NOMO-1 treated with DMSO at 0.1 percent for 48 hours (cell line): Measurements from ENCODE around the gene SLC38A11.

Experiments used
- DNase-seq: peaks from one replicate; lab custom pipeline; 2025; ENCODE audit not compliant: unreplicated experiment; lab: John Stamatoyannopoulos, UW

SLC38A11 gene

DNA sequence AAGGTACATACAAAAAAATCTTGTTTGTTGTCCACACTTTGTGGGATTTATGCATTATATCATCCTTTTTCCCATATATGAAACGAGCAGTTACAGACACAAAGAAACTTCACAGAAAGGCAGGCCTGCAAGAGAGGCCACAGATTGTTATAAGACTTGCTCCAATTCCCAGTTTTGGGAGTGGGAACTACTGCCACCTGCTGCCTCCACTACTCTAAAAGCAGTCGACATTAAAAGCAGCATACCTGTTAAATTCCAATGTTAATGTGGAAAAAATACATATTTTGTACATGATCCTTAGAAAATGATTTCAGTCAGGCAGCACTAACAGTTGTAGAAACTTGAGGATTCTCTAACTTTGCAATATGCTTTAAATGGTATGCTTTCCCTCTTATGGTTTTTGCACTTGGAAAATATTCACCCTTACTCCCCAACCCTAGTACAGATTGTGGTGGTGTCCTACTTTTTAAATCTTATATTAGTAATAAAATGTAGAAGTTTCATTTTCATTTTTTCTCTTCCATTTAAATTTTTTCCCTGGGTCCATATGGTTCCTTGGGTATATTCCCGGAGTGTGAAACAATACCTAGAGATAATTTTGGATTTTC lies 37.9 kb downstream of the SLC38A11 start:
- no peak for DNase-seq

DNA sequence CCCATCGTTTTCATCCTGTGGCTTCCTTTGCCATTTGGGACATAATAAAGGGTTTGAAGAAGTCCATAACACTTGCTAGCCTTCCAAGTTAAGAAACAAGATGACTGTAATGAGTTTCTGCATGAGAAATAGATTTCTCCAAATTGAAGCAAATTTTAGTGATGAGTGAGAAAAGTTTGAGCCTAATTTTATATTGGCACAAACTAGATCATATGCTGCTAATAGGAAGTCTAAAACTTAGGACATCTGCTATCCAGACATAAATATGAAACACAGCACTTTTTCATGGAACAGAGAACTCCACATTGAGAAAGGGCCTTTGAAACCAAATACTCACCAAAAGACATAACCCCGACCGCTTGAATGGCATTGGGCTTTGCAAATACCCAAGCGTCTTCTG lies 39.8 kb downstream of the SLC38A11 start:
- no peak for DNase-seq

DNA sequence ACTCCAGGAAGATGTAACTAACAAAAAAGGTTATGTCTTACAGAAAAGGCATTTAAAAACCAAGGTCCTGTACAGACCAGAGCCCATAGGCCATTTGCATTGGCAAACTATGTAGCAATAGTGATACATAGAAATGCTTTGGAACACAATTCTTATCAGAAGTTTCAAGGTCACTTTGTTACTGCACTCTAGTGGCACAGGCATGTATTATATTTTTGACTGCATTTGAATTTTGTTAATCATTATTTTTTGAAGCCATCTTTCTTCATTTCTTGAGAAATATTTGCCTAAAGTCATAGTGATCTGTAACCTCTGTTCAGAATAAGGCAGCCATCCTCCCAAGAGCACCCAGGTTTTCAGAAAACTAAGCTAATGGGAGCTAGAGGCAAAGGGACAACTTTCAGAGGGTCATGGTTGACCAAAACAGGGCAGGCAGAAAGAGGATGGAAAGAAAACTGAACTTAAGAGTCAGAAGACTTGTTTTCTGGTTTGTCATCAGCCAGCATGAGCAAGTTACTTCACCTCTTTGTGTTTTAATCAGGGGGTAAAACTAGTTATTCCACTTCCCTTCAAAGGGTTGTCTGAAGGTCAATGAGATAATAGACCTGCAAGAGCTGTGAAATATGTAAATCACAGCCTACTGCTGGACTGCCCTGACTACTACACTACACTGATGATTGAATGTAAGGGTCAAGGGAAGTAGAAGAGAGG lies 41.5 kb downstream of the SLC38A11 start:
- DNase-seq, result no peak

DNA sequence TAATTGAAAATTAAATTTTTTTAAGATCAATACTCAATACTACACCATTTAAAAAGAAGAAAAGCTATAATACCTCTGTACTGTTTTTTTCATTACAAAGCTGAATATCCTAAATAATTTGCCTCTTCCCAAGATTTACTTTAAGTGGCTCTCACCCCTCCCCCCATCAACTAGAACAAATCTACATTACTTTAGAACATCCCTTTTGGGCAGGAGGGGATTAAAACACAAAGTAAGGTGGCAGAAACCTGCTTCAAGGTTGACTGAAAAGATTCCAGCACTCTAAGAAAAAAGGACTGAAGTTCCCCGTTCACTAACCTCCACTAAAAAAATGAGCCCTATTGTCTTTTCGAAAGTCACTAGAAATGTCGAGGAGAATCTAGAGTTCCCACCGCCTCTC lies 42.3 kb downstream of the SLC38A11 start:
- DNase-seq, result no peak

DNA sequence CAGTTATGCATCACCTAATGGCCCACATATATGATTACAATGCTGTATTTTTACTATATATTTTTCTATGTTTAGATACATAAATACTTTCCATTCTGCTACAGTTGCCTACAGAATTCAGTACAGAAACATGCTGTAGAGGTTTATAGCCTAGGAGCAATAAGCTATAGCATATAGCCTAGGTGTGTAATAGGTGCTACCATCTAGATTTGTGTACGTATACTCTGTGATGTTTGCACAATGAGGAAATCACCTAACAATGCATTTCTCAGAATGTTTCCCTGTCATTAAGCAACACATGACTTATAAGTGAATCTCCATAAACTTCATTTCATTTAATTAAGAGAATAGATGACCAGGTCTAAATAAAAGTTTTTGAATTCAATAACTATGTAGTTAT lies 43.5 kb downstream of the SLC38A11 start:
- DNase-seq, result no peak

DNA sequence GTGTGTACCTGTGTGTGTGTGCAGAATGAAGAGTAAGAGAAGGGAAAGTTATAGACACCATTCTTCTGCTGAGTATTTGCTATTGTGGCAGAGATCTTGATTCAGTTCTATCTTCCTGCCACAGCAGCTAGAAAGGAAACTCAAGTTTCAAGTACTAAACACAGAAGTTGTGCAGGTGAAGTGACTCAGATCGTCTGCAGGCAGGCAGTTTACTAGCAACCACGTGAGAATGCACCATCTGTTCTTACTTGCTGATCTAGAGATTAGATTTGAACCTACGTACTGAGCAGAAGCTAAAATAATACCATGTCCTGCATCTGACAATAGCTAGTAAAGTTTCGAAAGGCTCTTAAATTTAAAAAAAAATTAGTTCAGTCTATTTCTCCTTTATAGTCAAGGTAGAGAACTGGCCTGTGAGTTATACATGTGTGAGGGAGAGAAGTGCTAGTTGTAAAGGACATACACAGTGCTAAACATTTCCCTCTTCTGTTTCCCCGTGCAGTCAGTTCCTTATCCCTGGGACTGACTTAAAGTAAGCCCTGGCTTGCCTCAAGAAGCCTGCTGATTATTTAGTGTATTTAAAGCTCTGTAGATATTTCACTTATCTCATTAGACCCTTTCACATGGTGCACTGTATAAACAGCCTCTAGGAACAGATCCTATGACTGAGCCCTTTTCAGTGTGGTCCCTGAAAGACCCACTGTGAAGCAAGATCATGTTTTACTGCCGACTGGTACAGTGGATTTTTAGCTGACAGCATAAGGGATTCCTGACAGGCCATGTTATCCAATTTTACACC lies 45.0 kb downstream of the SLC38A11 start:
- no peak for DNase-seq

DNA sequence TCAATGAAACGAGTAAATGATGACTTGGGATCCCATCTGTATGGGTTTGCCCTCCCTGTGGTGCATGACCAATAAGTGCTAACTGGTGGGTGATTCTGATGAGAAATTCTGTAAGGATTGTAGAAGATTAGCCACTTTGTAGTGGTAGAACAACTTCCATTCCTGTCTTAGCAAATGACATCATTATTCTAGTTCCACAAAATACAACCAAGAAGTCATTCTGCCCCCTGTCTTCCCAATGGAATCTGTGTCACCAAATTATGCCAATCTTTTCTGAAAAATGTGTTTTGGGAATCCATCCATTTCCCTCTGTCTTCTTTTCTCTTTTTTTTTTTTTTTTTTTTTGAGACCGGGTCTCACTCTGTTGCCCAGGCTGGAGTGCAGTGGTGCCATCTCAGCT lies 48.4 kb downstream of the SLC38A11 start:
- DNase-seq, result no peak

DNA sequence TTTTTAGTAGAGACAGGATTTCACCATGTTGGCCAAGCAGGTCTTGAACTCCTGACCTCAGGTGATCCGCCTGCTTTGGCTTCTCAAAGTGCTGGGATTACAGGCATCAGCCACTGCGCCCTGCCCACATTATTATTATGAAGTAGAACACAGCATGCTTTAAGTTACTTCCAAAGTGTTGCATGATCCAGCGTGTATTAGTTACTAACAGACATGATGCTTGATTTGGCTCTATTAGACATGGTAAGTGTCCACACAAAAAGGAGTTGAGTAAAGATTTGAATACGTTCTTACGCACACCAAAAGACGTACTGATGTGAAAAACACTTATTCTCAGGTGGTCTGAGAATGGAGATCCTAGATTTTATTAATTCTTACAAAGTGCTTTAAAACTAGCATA lies 50.0 kb downstream of the SLC38A11 start:
- DNase-seq, result no peak

DNA sequence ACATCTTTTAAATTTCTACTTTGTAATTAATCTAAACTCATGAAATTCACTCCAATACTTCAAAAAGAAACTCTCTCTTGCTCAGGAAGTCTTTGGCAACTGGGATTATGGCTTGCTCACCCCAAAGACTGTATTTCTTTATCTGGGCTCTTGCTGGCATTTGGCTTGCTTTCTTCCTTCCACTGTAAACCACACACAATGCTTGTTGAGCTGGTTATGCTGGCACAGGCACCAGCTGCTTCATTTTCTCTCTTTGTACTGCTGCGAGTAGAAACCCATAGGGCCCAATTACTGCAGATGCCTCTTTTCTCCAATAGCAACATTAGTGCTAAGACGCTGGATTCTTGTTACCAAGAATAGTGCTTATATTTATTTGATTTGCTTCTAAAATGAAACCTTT lies 51.4 kb downstream of the SLC38A11 start:
- no peak for DNase-seq

DNA sequence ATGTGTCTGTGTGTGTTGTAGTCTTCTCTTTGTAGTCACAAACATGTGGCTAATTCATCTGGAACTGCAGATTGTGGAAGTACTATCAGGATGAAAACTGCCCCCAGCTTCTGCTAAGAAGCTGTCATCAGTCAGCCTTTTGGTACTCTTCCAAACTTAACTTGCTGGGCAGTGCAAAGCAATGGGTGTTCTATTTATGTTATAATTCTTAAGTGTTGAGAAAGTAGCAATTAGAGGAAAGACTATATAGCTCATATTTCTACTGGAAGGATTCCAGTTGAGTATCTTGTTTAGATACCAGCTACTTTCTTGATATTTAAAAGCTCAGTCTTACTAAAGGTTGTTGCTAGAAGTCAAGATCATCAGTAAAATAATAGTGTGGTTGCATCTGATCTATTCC lies 52.1 kb downstream of the SLC38A11 start:
- DNase-seq, result no peak

DNA sequence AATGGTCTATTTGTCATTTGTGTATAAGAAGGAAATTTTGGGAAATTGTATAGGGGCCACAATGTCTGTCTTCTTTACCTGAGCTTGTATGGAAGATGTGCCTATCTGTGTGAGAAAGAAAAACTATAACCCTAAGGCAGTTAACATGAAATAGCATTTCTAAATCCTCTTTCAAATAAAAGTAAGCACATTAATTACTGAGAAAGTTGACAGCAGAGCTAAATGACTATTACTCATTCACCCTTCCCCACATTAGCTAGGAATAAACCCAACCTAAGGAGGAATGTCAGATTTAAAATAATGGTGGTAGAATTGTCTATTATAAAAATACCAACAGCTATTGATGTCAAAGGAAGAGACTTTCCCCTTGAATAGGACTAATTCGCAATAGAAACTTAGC lies 56.2 kb downstream of the SLC38A11 start:
- no peak for DNase-seq

DNA sequence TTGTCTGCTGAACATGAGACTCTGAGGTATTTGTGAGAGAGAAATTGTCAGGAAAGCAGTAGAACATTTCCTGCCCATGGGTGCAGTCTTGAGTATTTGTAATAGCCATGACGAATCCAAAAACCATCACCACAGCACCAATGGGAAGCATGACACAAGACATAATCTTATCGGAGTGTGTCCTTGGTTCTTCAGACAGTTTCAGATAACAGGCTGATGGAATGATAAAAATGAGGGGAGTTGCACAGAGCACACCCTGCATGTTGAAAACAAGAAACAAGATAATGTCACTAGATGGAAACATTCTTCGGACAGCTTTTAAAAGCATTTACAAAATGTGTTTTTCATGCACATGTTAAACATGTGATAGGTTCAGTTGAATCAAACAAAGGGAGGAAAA lies 56.9 kb downstream of the SLC38A11 start:
- DNase-seq, result no peak

DNA sequence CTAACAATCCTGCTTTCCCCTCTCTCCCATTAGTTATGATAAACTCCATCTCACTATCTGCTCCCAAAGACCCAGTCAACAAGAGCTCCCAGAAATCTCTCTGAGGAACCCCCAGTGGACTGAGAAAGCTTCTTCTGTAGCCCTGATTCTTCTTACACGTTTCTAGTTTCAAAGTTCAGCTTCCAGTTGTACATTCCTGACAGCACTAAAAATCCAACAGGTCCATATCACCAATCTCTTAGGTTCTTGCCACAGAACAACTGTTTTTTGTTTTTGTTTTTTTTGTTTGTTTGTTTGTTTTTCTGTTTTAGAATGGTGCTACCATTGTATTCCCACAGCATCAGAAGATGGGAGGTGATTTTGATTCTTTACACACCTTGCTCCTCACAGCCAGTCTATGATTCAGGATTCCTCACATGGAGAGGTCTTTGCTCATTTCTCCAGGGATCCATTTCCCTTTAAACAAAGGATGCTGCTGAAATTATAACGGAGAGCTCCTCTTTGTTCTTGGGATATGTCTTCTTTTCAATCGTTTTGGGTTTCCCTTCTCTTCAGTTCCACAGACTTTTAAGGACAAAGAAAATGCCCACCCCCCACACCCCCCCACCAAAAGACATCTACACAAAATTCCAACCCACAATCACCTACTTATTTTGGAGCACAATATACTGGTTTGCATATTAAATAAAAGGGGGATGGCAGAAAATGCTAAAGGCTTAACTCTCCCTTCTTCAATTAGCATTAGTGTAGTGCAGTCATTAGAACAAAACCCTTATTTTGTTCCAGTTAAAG lies 57.7 kb downstream of the SLC38A11 start:
- no peak for DNase-seq

DNA sequence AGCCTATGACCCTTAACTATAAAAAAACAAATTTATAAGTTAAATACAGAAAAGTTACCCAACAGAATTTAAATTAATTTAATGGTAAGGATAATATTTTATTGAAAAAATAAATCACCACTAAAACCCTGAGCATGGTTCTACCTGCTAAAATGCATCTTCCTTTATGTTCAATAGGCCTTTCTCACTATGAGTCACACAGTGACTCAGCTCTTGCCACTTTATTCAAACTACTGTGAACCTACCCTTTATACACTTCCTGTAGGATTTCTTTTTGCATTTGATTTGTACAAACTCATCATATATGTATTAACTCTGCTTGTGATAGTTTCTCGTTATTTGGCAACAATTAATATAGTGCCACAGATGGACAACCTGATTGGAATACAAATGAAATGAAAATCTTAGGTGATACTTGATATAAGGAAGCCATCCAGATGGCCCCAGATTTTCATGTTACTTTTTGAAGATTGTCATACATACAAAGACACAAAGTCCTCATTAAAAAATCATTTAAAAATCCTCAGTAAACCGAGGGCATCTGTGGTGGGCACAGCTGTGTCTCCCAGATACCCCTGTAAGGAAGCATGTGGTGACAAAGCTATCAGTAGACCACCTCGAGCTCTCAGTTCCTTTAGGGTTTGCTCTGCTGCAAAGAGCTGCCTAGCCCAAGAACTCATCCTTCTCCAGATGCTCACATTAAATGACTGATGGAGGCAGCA lies 58.5 kb downstream of the SLC38A11 start:
- peak; percentile 48 for DNase-seq

DNA sequence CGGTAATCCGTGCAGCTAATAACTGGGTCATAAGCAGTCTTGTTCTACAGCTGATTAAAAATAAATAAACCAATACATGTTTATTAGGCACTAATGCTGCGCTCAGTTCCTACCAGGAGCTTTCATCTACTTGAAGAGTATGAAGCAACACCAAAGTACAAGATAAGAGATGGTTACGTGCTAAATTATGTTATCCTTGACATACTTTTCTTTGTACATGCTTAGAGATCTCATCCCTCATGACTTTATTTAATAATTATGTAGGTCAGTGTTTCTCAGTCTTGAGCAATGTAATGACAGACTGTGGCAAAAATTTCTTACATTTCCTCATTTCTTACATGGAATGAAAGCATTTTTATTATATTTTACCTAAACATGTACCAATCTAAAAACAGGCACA lies 59.1 kb downstream of the SLC38A11 start:
- DNase-seq, result no peak

DNA sequence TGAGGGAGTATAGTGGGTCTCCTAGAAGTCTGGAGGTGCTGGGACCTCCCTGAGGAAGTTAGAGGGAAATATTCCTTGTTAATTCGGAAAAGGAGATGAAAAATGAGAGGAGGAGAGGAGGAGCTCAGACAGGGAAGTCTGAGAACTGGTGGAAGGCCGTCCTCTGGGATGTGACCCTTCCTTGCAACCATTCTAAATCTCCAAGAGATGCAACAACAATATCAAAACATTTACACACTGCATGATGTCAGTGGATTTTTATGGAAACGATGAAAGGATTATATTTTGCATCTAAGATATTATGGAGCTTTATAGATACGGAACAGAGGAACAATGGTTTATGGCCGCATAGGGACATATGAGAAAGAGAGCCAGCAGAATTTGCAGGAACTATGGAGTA lies 63.9 kb downstream of the SLC38A11 start:
- DNase-seq, result no peak

DNA sequence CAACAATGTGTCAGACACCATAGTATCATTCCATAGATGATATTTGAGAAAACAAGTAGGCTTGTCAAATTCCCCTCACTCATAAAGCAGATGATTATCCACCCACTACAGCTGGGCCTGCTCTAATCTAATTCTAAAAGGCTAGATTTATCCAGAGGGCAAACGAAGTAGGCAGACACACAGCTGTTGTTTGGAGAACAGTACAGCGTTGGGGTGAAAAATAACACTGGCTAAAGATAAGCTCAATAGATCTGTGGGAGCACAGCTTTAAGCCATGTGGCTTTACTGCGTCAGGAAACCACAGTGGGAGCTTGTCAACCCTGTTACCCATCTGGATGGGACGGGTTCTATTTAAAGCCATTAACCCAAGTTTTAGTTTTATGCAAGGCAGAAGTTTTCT lies 64.8 kb downstream of the SLC38A11 start:
- no peak for DNase-seq

DNA sequence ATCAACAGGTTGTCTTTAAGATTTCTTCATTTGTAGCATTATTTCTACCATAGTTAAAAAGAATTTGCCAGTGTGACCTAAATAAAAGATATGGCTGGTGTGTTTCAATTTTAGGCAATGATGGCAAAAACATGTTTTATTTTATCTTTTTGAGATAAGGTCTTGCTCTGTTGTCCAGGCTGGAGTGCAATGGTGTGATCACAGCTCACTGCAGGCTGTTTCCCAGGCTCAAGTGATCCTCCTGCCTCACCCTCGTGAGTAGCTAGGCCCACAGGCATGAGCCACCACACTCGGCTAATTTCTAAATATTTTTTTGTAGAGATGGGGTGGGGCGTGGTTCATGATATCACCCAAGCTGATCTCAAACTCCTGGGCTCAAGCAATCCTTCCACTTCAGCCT lies 66.7 kb downstream of the SLC38A11 start:
- DNase-seq, result no peak

DNA sequence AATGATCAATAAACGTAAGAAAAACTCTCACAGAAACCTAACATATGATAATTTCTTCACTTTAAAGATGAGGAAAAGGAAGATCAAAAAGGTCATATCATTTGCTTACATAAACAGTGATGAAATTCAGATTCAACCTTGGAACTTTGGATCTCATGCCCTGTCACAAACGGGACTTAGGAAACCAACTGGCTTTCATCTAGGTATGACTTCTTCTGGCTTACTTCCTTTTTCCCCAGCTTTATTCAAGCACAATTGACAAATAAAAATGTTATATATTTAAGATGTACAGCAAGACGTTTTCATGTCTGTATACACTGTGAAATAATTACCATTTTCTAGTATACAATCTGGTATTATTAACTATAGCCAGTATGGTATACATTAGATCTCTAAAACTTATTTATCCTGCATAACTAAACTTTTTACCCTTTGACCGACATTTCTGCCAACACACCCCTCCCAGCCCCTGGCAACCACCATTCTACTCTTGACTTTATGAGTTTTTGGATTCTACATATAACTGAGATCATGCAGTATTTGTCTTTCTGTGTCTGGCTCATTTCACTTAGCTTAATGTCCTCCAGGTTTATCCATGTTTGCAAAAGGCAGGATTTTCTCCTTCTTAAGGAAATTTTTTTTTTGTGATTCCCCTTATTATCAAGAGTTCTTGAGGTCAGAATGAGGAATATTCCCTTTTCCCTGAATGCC lies 67.7 kb downstream of the SLC38A11 start:
- DNase-seq, result no peak

DNA sequence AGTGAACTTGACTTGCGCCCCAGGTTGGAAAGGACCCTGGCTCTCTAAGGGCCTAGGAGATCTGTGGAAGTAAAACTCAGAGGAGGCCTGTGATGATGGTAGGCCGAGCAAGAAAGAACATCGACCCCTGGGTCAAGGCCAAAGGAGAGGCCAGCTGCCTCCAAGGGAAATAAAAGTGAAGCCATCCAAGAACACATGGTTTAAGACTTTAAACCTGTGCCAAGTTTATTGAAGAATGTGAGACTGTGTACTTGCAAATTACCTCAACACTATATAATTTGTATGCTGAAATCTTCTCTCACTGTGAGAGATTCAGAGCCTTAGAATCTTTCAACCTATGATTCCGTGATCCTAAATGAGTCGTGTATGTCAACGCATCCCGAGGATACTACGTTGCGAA lies 73.0 kb downstream of the SLC38A11 start:
- DNase-seq, result no peak
